ENCODE measurements around the gene THY1. TPM values are rescaled to one million over a fixed set of nuclear protein-coding genes. Genes with fewer than 3 reads are reported as not detected.
A peak's percentile ranks its signal among the peaks of the same experiment; 100 is the strongest.

The THY1 gene
- total and polyA plus RNA-seq, 9 of the 15 experiments (the other 6 are each of a cell fraction or from before 2014, with no cell fraction given), result 0.07 to 0.40 (median 0.16) TPM; not detected in 5

- TF ChIP-seq SAFB2 (IDR thresholded peaks at IDR 0.05; ENCODE audit: borderline replicate concordance, low read depth, low read length, severe bottlenecking) (no peak), MCM5 (IDR thresholded peaks at IDR 0.05; ENCODE audit: low read depth) (no peak), KHSRP (IDR thresholded peaks at IDR 0.05) (no peak), CREB5 (CRISPR knock-in tag; IDR thresholded peaks at IDR 0.05) (no peak), ZFP91 (CRISPR knock-in tag; IDR thresholded peaks at IDR 0.05) (peak; percentile 93), ZBTB7A (IDR thresholded peaks at IDR 0.05; ENCODE audit: borderline replicate concordance, control insufficient read depth, low read depth, low read length) (no peak), CEBPZ (IDR thresholded peaks at IDR 0.05; ENCODE audit: borderline replicate concordance, low read depth, low read length) (no peak), STAT5A (IDR thresholded peaks at IDR 0.05; ENCODE audit: borderline replicate concordance, low read length) (peak; percentile 43; the same call in 1 of the 2 replicates), ZFX (CRISPR knock-in tag; IDR thresholded peaks at IDR 0.05) (peak; percentile 23; the same call in 1 of the 2 replicates), TBL1XR1 (IDR thresholded peaks at IDR 0.05; ENCODE audit: low read length in 2 of 2) (peak in 1 of 2 experiments; percentile 47; a peak in 1 of 4 replicates), ZNF717 (CRISPR knock-in tag; IDR thresholded peaks at IDR 0.05) (no peak), CBFA2T2 (conservative IDR thresholded peaks at IDR 0.05) (peak; percentile 61), L3MBTL2 (IDR thresholded peaks at IDR 0.05) (peak; percentile 13; the same call in 1 of the 2 replicates), ZNF408 (CRISPR knock-in tag; IDR thresholded peaks at IDR 0.05; ENCODE audit: low read depth) (no peak), GABPB1 (CRISPR knock-in tag; IDR thresholded peaks at IDR 0.05) (no peak), TBP (optimal IDR thresholded peaks at IDR 0.05; ENCODE audit: low read depth, low read length) (peak; percentile 9), MEF2A (IDR thresholded peaks at IDR 0.05; ENCODE audit: control insufficient read depth, low read depth, low read length) (peak; percentile 82)
Measured at GRCh38 chr11:119378851-119379465, 44.0 kb downstream of the THY1 start (continued).
